GM23338 (cell line): ENCODE results near the gene SEH1L.

Experiments
- CREB1 ChIP-seq: fragments of 250-450 bp; sonication (Bioruptor Pico); IDR thresholded peaks from 2 replicates; pipeline ENCODE4 v1.5.0; 2020; ENCODE audit warnings: low read depth, mild to moderate bottlenecking, moderate library complexity
- CTCF ChIP-seq, 2 experiments: fragments of 200-600 bp in 1 of 2; sonication (generic) in 1 of 2; conservative IDR thresholded peaks; 2 replicates each; pipeline versions ENCODE4 v1.5.1 to v1.6.1; 2016 to 2017; ENCODE audit warnings: antibody characterized with exemption in 2 of 2, low read depth in 2 of 2, mild to moderate bottlenecking in 2 of 2, moderate library complexity in 1 of 2
- EZH2 ChIP-seq: fragments of 200-600 bp; sonication (generic); IDR thresholded peaks from one replicate; pipeline ENCODE4 v1.8.0; 2017; ENCODE audit warnings: antibody characterized with exemption, mild to moderate bottlenecking, low read depth; ENCODE audit not compliant: unreplicated experiment
- EZH2phosphoT487 ChIP-seq: fragments of 200-600 bp; sonication (generic); IDR thresholded peaks from one replicate; pipeline ENCODE4 v1.8.1; 2018; ENCODE audit warnings: antibody characterized with exemption; ENCODE audit not compliant: unreplicated experiment
- POLR2AphosphoS5 ChIP-seq: IDR thresholded peaks from 2 replicates; pipeline ENCODE4 v1.6.1; 2016; ENCODE audit warnings: antibody characterized with exemption, low read depth
- REST ChIP-seq: IDR thresholded peaks from one replicate; pipeline ENCODE4 v1.6.1; 2018; ENCODE audit warnings: antibody characterized with exemption; ENCODE audit not compliant: unreplicated experiment
- ZNF114 ChIP-seq: fragments of 250-450 bp; sonication (Bioruptor Pico); IDR thresholded peaks from 2 replicates; pipeline ENCODE4 v1.5.0; 2020; ENCODE audit warnings: mild to moderate bottlenecking, moderate library complexity
- ZNF331 ChIP-seq: fragments of 250-450 bp; sonication (Bioruptor Pico); IDR thresholded peaks from 2 replicates; pipeline ENCODE4 v1.5.0; 2020; ENCODE audit warnings: low read depth, mild to moderate bottlenecking, moderate library complexity

DNA sequence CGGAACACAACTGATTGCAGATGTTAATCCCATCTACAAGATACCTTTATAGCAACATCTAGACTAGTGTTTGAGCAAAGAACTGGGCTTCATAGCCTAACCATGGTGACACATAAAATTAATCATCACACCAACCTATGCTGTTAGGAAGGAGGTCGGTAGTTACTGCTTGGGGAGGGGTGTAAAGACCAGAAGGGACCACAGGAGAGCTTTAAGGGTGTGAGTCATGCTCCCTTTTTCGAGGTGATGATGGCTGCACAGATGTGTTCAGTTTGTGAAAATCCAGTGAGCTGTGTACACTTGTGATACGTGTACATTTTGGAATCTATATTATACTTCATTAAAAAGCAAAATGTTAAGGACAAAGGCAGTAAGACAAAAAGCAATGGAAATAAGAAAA is 4.6 kb upstream of the SEH1L start:
- no peak for TF ChIP-seq EZH2
- no peak for TF ChIP-seq CTCF (conservative IDR thresholded peaks at IDR 0.05; ENCODE audit: low read depth in 2 of 2)
- TF ChIP-seq EZH2phosphoT487 = no peak
- no peak for TF ChIP-seq POLR2AphosphoS5
- no peak for TF ChIP-seq CREB1
- TF ChIP-seq REST = no peak
- TF ChIP-seq ZNF114 = no peak
- no peak for TF ChIP-seq ZNF331
